Measurements from ENCODE around the gene HIBCH.
A peak's percentile ranks its signal among the peaks of the same experiment; 100 is the strongest.

HIBCH gene, protein sequence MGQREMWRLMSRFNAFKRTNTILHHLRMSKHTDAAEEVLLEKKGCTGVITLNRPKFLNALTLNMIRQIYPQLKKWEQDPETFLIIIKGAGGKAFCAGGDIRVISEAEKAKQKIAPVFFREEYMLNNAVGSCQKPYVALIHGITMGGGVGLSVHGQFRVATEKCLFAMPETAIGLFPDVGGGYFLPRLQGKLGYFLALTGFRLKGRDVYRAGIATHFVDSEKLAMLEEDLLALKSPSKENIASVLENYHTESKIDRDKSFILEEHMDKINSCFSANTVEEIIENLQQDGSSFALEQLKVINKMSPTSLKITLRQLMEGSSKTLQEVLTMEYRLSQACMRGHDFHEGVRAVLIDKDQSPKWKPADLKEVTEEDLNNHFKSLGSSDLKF

GRCh38 chr2:190319555-190320498 is at the start of gene HIBCH:
TSS of gene HIBCH (minus strand) at chr2:190319826. CDS start at chr2:190319750, 76 bp downstream.
- TF ChIP-seq ZFX (IDR thresholded peaks at IDR 0.05), result no peak
- TF ChIP-seq, protein P1, sequence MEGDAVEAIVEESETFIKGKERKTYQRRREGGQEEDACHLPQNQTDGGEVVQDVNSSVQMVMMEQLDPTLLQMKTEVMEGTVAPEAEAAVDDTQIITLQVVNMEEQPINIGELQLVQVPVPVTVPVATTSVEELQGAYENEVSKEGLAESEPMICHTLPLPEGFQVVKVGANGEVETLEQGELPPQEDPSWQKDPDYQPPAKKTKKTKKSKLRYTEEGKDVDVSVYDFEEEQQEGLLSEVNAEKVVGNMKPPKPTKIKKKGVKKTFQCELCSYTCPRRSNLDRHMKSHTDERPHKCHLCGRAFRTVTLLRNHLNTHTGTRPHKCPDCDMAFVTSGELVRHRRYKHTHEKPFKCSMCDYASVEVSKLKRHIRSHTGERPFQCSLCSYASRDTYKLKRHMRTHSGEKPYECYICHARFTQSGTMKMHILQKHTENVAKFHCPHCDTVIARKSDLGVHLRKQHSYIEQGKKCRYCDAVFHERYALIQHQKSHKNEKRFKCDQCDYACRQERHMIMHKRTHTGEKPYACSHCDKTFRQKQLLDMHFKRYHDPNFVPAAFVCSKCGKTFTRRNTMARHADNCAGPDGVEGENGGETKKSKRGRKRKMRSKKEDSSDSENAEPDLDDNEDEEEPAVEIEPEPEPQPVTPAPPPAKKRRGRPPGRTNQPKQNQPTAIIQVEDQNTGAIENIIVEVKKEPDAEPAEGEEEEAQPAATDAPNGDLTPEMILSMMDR (conservative IDR thresholded peaks at IDR 0.05), result peak; percentile 91
- peak within 1 kb of the TSS; percentile 73 for H3K27ac ChIP-seq

DNA sequence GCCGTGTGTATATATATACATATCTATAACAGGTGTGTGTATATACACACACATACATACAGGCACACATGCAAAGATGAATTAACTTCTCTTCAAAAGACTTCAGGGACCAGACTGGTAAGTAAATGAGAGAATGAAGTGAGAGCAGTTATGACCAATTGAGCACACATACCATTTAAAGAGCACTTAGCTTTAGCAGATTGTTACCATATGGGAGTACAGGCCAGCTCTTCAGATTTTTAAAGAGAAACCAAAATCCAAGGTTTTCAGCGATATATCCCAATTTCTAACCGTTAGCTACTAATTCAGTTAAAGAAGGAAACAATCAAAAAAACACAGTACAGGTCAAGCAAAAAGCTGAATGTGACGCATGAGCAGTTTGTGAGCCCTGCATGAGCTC is 47.5 kb upstream of the HIBCH start:
- no peak for TF ChIP-seq ZFX (IDR thresholded peaks at IDR 0.05)
- TF ChIP-seq, protein P1 (conservative IDR thresholded peaks at IDR 0.05), result no peak
- no peak overlapping the region for H3K27ac ChIP-seq

GRCh38 chr2:190366248-190366753 is 46.7 kb upstream of the HIBCH start:
- no peak overlapping the region for H3K27ac ChIP-seq
- TF ChIP-seq ZFX (IDR thresholded peaks at IDR 0.05), result no peak
- TF ChIP-seq, protein P1 (conservative IDR thresholded peaks at IDR 0.05), result no peak

GRCh38 chr2:190365499-190366204 is 46.0 kb upstream of the HIBCH start:
- no peak overlapping the region for H3K27ac ChIP-seq
- TF ChIP-seq, protein P1 (conservative IDR thresholded peaks at IDR 0.05), result no peak
- no peak for TF ChIP-seq ZFX (IDR thresholded peaks at IDR 0.05)

DNA sequence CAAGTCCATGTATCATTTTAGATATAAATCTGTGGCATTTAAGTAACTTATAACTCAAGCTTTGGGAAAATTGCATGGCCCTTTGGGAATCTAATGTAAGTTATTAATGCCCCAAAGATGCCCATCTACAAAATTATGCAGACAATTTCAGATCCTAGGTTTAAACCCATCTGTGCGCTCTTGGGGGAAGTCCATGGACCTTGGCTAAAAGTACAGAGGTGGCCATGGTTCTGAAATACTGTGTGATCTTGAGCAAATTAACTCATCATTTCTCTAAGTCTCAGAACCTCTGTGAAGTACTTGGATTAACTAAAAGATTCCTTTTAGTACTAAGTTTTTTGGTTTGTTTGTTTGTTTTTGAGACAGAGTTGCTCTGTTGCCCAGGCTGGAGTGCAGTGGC is 43.3 kb upstream of the HIBCH start:
- TF ChIP-seq, protein P1 (conservative IDR thresholded peaks at IDR 0.05), result no peak
- TF ChIP-seq ZFX (IDR thresholded peaks at IDR 0.05), result no peak
- no peak overlapping the region for H3K27ac ChIP-seq

- no peak overlapping the region for H3K27ac ChIP-seq
- no peak for TF ChIP-seq ZFX (IDR thresholded peaks at IDR 0.05)
Measured at GRCh38 chr2:190361572-190361971, 41.9 kb upstream of the HIBCH start.

DNA sequence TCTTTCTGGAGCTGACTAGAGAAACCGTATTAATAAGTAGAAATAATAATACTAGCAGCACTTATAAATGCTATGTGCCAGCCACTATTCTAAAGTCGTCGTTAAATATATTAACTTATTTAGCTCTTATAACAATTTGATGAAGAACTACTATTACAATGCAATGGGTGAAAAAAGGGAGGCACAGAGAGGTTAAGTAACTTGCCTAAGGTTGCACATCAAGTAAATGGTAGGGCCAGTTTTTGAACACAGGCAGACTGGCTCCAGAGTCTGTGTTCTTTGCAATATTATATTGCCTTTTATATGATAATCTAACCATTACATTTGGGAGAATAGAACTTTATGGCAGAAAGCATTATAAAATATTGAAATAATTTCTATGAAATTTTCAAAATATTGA is 41.3 kb upstream of the HIBCH start:
- TF ChIP-seq, protein P1 (conservative IDR thresholded peaks at IDR 0.05), result no peak
- no peak for TF ChIP-seq ZFX (IDR thresholded peaks at IDR 0.05)
- no peak overlapping the region for H3K27ac ChIP-seq
